D341Med (cell line): ENCODE data around the gene OMP.

Experiments used
- DNase-seq: peaks from one replicate; pipeline ENCODE4 v3.0.0; 2012; ENCODE audit warnings: low spot score

Gene OMP

DNA sequence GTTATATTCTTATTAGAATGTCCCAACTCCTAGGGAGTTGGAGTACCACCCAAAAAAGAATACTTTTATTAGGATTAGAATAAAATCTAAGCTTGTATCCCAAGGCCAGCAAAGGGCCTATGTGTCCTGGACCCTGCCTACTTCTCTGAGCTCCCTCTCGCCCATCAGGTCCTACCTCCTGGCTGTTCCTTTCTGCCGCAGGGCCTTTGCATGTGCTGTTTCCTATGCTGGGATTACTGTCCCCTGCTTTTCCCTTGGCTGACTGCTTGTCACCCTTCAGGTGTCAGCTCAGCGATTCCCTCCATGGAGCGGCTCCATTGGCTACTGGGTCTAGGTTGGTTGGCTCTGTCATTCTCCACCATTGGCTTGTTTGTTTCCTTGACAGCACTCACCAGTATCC lies 38.8 kb downstream of the OMP start:
- DNase-seq = no peak

GRCh38 chr11:77142091-77142975 lies 39.7 kb downstream of the OMP start:
- DNase-seq = no peak

DNA sequence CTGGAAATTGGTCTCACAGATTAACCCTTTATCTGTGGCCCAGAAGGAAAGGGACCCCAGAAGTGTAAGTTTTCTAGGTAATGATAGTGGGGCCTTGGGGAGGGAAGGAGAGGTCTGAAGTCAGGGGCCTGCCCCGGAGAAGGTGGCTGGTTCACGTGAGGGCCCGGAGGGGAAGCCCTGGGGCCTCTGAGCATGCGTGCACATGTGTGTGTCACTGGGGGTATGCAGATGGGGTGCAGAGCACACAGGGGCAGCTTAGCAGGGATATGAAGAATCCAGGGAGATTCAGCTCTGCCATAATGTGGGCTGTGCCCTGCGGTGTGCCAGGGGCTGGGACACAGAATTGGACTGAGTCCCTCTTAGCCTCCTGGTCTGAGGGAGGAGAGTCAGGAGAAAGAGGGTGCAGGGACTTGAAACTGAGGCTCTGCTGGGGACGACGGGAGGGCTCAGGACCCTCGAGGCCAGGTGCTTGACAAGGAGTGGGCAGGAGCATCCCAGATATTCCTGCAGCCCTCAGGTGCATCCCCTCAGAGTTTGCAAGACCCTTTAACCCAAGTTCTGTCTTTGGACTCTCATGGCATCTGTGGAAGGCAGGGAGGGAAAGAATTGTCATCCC lies 40.9 kb downstream of the OMP start:
- no peak for DNase-seq

GRCh38 chr11:77144196-77144856 lies 41.7 kb downstream of the OMP start:
- DNase-seq = no peak

- DNase-seq = no peak
These were observed 42.3 kb downstream of the OMP start for GRCh38 chr11:77144857-77145428.

- DNase-seq = no peak
These were observed 43.8 kb downstream of the OMP start for GRCh38 chr11:77146261-77147035.

DNA sequence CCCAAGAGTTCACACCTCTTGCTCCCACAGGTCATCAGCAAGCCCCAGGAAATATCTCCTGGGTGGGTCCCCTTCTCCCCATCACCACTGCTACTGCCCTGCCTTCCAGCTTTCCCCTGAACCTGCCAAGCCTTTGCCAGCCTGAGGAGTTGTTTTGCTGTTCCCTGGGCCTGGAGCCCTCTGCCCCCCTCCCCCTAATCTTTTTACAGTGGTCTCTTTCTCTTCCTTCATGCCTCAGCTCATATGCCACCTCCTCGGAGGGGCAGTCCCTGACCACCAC lies 44.3 kb downstream of the OMP start:
- DNase-seq = no peak

- DNase-seq = no peak
These were observed 45.2 kb downstream of the OMP start for GRCh38 chr11:77147668-77148321.

GRCh38 chr11:77148963-77149715 lies 46.5 kb downstream of the OMP start:
- no peak for DNase-seq

GRCh38 chr11:77149716-77150392 lies 47.2 kb downstream of the OMP start:
- DNase-seq = no peak

DNA sequence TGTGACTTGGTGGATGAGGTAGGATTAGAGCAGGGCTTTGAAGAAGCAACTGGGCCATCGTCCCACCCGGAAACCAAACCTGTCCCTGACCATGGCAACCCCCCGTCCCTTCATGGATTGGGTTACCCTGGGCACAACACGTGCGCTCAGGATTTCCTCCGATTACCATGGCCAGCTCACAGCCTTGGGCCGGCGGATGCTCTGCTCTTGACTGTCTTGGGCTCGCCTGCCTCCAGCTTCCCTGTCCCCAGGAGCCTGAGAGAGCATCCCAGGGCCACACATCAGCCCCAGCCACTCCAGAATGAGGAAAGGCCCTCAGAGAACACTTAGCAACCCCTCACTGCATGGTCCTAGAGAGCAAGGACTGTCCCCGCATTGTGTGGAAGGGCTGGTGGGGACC lies 48.2 kb downstream of the OMP start:
- no peak for DNase-seq

DNA sequence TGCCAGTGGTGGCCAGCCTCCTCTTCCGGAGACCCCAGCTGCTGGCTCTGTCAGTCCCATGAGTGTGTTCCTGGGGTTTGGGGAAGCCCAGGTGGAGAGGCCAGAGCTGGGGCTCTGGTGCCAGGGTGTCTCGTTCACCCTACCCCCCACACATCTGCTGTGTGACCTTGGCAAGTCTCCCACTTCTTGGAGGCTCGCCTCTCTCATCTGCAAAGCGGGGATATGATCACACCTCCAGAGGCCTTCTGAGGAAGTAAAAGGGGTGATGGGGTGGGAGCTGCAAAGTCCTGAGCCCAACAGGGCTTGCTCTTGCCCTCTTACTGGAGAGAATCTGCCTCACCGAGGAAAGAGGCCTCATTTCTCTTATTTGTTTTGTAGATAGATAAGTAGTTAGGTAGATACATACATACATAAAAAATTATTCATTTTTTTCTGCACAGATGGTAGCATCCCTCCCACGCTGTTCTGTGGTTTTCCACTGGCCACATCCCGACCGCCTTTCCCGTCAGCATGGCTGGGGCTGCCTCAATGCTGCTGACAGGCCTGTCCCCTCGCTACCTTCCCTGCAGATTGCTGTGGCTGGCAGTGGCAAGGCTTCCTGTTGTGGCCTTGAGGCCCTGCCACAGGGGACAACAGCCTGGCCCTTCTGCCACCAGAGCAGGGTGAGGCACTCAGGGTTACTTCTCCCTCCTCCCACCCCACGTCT lies 49.3 kb downstream of the OMP start:
- no peak for DNase-seq

- DNase-seq = no peak
These were observed 50.2 kb downstream of the OMP start for GRCh38 chr11:77152846-77153245.
